ENCODE measurements around the gene NNT.

DNA sequence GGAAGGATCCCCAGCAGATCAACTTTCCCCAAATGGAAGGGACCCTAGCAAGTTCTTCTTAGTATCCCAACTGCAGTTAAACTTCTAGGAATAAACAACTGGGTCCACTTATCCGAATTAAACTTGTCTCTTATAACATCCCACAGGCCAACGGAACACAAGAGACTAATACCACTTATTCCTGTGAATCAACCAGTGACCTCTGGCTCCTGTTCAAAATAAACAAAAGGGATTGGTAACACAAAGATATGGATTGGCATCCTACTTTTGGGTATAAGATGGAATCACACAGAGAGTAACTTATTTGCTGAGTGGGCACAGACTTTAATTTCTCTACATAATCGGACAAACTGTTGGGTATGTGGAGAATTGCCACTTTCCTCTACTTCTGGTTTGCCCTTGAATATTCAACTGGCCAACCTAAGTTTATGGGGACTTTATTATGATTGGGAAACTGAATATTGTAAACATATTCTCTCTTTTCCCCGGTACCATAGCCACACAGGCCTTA lies 33.7 kb upstream of the NNT start:
- TF ChIP-seq MYC (IDR thresholded peaks at IDR 0.05; ENCODE audit: low read depth, low read length): no peak
- TF ChIP-seq, protein P1, sequence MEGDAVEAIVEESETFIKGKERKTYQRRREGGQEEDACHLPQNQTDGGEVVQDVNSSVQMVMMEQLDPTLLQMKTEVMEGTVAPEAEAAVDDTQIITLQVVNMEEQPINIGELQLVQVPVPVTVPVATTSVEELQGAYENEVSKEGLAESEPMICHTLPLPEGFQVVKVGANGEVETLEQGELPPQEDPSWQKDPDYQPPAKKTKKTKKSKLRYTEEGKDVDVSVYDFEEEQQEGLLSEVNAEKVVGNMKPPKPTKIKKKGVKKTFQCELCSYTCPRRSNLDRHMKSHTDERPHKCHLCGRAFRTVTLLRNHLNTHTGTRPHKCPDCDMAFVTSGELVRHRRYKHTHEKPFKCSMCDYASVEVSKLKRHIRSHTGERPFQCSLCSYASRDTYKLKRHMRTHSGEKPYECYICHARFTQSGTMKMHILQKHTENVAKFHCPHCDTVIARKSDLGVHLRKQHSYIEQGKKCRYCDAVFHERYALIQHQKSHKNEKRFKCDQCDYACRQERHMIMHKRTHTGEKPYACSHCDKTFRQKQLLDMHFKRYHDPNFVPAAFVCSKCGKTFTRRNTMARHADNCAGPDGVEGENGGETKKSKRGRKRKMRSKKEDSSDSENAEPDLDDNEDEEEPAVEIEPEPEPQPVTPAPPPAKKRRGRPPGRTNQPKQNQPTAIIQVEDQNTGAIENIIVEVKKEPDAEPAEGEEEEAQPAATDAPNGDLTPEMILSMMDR (IDR thresholded peaks at IDR 0.05; ENCODE audit: low read depth, low read length): no peak

All from NB4 (cell line).